Cardiac fibroblast (primary cell): ENCODE results near the gene DRD2.

Experiments
- DNase-seq, 2 donors: peaks; one replicate each; pipeline versions ENCODE4 v3.0.0 to v3.0.0-alpha.2; 2010; ENCODE audit warnings: low read depth in 2 of 2
- H3K4me3 ChIP-seq, 2 donors: replicated peaks in 1 of 2; 1 replicate in 1 of 2; 2 replicates in 1 of 2; pipeline ENCODE4 v1.5.1; 2011; ENCODE audit warnings: low read depth in 2 of 2, low read length in 2 of 2, mild to moderate bottlenecking in 2 of 2, moderate library complexity in 1 of 2
- CTCF ChIP-seq: IDR thresholded peaks from one replicate; pipeline ENCODE4 v1.5.1; 2011; ENCODE audit warnings: low read depth, mild to moderate bottlenecking, low read length, inconsistent platforms

DRD2 gene

GRCh38 chr11:113420808-113421207 is 54.4 kb downstream of the DRD2 start:
- H3K4me3 ChIP-seq: no peak overlapping the region
- no peak for TF ChIP-seq CTCF
- DNase-seq: peak in 1 of 2 donors; percentile 17

GRCh38 chr11:113419454-113420003 is 55.7 kb downstream of the DRD2 start:
- H3K4me3 ChIP-seq: no peak overlapping the region
- TF ChIP-seq CTCF: no peak

GRCh38 chr11:113417428-113417827 is 57.8 kb downstream of the DRD2 start:
- DNase-seq: no peak
- TF ChIP-seq CTCF: no peak
- H3K4me3 ChIP-seq: no peak overlapping the region

More at GRCh38 chr11:113419454-113420003, 55.7 kb downstream of the DRD2 start:
- no peak for DNase-seq

GRCh38 chr11:113415343-113415742 is 59.9 kb downstream of the DRD2 start:
- no peak for TF ChIP-seq CTCF
- no peak for DNase-seq
- no peak overlapping the region for H3K4me3 ChIP-seq

- TF ChIP-seq CTCF: no peak
- H3K4me3 ChIP-seq: no peak overlapping the region
- DNase-seq: no peak
Observed at GRCh38 chr11:113412675-113413074, 62.5 kb downstream of the DRD2 start.

GRCh38 chr11:113411536-113411935 is 63.7 kb downstream of the DRD2 start:
- TF ChIP-seq CTCF: no peak

More at GRCh38 chr11:113411536-113411935, 63.7 kb downstream of the DRD2 start:
- DNase-seq: no peak
- no peak overlapping the region for H3K4me3 ChIP-seq
